Mesodermal cell (in vitro differentiated cells): ENCODE measurements around the gene DHCR7.

Experiments used
- H3K27ac ChIP-seq: 2 replicates; pipeline ENCODE4 v1.7.0; 2013; ENCODE audit warnings: mild to moderate bottlenecking, low read depth, low read length, moderate library complexity; ENCODE audit not compliant: severe bottlenecking
- H3K36me3 ChIP-seq: 2 replicates; pipeline ENCODE4 v1.7.1; 2013; ENCODE audit warnings: mild to moderate bottlenecking, low read length, moderate library complexity; ENCODE audit not compliant: control insufficient read depth, insufficient read depth
- H3K4me1 ChIP-seq: one replicate; pipeline ENCODE4 v1.7.1; 2013; ENCODE audit warnings: mild to moderate bottlenecking, low read length; ENCODE audit not compliant: insufficient read depth, control insufficient read depth, poor library complexity, severe bottlenecking
- H3K4me3 ChIP-seq: 2 replicates; pipeline ENCODE4 v1.7.0; 2013; ENCODE audit warnings: low read length, control low read depth, mild to moderate bottlenecking; ENCODE audit not compliant: insufficient read depth, poor library complexity, severe bottlenecking; ENCODE audit errors: extremely low read depth
- H3K9me3 ChIP-seq: 2 replicates; pipeline ENCODE4 v1.7.1; 2013; ENCODE audit warnings: mild to moderate bottlenecking, low read length, moderate library complexity; ENCODE audit not compliant: control insufficient read depth
- WGBS, 2 experiments: methylation state at CpG; one replicate each; pipeline ENCODE4 v1.1.5; 2013; ENCODE audit warnings: missing lambda C conversion rate in 2 of 2; ENCODE audit not compliant: insufficient coverage in 2 of 2; 5-methylcytosine and 5-hydroxymethylcytosine counted together

DHCR7 gene

DNA sequence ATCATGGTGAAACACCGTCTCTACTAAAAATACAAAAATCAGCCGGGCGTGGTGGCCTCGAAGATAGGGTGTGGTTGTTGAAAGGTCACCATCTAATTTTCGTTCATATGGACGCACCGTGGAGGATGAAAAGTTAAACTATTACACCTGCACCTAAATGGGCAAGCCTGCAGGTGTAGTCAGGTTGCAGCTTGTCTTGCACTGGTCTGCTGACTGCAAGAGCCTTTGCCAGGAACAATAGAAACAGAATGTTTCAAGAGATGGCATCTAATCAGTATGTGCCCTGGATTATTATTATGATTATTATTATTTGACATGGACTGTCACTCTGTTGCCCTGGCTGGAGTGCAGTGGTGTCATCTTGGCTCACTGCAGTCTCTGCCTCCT is 5.7 kb upstream of the DHCR7 start:
- peak overlapping the region; percentile 83 for H3K4me3 ChIP-seq
- H3K27ac ChIP-seq: no peak overlapping the region
- H3K36me3 ChIP-seq: peaks cover 37% of the 10 kb centered on the region
- peaks cover 6% of the 10 kb centered on the region for H3K4me1 ChIP-seq
- WGBS, 2 experiments: 92 to 94% methylated on average over 3 to 5 of the region's 7 CpGs
- H3K9me3 ChIP-seq: no peaks in the 10 kb centered on the region

DNA sequence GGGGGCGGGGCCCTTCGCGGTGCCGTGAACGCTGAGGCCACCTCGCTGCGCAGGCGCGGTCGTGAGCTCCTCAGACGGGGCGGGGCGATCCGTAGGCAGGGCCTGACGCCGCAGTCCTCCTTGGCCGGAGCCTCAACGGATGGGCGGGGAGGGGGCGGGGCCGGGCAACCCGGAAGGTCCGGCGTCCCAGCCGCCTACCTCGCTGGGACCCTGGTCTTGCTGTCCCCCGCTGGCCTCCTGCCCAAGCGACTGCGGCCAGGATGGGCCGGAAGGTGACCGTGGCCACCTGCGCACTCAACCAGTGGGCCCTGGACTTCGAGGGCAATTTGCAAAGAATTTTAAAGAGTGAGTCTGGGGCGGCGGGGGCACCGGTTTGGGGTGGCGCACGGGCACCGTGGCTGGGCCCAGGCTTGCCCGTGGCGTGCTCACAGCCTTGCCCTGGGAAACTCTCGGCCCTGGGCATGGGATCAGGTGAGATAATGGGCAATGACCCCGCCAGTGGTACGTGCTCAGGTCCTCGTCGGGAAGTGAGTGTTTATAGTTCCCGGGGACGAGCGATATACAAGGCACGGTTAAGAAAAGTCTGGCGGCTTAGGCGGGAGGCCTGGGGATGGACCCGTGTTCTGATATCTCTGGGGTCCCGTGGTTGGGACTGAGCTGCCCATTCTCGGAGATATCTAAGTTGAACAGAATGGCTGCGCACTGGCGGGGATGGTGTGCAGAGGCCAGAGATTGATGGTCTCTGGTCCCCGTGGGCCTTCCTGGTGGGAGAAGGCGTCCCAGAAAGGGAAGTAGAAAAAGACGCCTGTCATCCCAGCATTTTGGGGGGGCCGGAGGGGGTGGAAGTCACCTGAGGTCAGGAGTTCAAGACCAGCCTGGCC is 5.1 kb upstream of the DHCR7 start, which contains the start of gene NADSYN1:
Gene NADSYN1, plus strand, starts transcription at position 167 of the 881 bp plus-strand sequence. Its CDS starts 94 bp downstream, at position 261.
- Histone ChIP-seq H3K4me1 (peaks cover 6% of the 10 kb centered on the region), H3K4me3 (peak within 1 kb of the TSS; percentile 83), H3K27ac (no peak within 1 kb of the TSS), H3K36me3 (peaks cover 32% of the 10 kb centered on the region), H3K9me3 (no peaks in the 10 kb centered on the region)
- 2 to 5% methylated on average over 47 to 51 of the region's 61 CpGs for WGBS, 2 experiments

GRCh38 chr11:71452199-71453036 is 4.2 kb upstream of the DHCR7 start:
- Histone ChIP-seq H3K4me3 (peak overlapping the region; percentile 83), H3K36me3 (peaks cover 25% of the 10 kb centered on the region), H3K9me3 (no peaks in the 10 kb centered on the region), H3K4me1 (peaks cover 6% of the 10 kb centered on the region), H3K27ac (no peak overlapping the region)
- WGBS, 2 experiments: 33 to 35% methylated on average over 32 to 40 of the region's 40 CpGs

GRCh38 chr11:71451596-71452198 is 3.5 kb upstream of the DHCR7 start:
- Histone ChIP-seq H3K27ac (no peak overlapping the region), H3K9me3 (no peaks in the 10 kb centered on the region), H3K36me3 (peaks cover 25% of the 10 kb centered on the region), H3K4me3 (no peak overlapping the region), H3K4me1 (peaks cover 6% of the 10 kb centered on the region)
- 68 to 94% methylated on average over 4 to 8 of the region's 9 CpGs for WGBS, 2 experiments

DNA sequence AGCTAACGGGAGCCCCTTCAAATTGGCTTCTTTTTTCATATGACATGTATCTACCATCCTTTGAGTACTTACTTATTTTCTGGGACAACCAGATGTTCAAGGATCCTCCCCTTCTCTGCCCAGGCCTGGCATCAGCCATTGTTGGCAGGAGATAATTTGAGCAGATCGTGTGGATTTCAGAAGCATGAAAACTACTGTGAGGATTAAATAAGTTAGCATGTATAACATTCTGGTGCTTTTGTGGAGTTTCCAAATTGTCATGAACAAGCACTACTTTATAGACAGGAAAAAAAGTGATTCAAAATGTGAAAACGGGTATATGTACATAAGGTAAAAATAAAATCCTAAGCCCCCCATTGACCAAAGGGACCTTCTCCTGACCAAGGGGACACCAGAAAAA is 2.7 kb upstream of the DHCR7 start:
- peaks cover 25% of the 10 kb centered on the region for H3K36me3 ChIP-seq

DNA sequence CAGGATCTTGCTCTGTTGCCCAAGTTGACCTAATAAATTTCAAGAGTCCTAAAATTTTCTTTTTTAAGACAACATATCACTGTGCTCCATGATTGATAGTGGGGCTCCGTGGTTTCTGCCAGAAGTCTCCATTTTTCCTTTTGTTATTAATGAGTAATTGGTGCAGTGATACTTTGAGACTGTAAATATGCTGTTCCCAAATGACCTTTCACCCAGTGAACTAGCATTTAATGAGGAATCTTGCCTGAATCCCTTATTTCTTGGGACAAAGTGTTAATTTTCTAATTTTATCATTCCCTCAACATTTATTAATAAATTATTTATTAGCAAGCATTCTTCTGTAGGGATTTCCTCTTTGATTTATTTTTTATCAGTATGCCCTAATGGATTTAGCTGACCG is 2.3 kb upstream of the DHCR7 start:
- Histone ChIP-seq H3K4me1 (peaks cover 6% of the 10 kb centered on the region), H3K27ac (no peak overlapping the region), H3K4me3 (no peak overlapping the region), H3K36me3 (peaks cover 27% of the 10 kb centered on the region), H3K9me3 (peaks cover 7% of the 10 kb centered on the region)
- 100% methylated on average over 1 of the region's 2 CpGs for WGBS, 2 experiments

More for the DNA sequence above, 2.7 kb upstream of the DHCR7 start:
- Histone ChIP-seq H3K4me3 (no peak overlapping the region), H3K4me1 (peaks cover 6% of the 10 kb centered on the region), H3K9me3 (peaks cover 4% of the 10 kb centered on the region), H3K27ac (no peak overlapping the region)
- 100% methylated on average over 1 of the region's 3 CpGs; no CpG with 5 or more reads in 1 of the 2 experiments for WGBS, 2 experiments

DNA sequence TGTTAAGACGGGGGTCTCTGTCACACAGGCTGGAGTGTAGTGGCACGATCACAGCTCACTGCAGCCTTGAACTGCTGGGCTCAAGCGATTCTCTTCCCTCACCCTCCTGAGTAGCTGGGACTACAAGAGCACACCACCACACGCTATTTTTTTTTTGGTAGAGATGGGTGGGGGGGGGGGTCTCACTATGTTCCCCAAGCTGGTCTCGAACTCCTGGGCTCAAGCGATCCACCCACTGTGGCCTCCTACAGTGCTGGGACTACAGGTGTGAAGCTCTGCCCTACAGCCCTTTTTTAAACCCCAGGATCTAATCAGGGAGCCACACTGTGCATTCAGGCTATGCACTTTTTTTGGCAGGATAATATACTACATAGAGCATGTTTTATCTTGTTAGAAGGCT is 1.4 kb upstream of the DHCR7 start:
- H3K36me3 ChIP-seq: peaks cover 31% of the 10 kb centered on the region
- no peak overlapping the region for H3K27ac ChIP-seq
- H3K4me3 ChIP-seq: peak overlapping the region; percentile 76
- peaks cover 7% of the 10 kb centered on the region for H3K9me3 ChIP-seq
- 33% methylated on average over 1 of the region's 6 CpGs; no CpG with 5 or more reads in 1 of the 2 experiments for WGBS, 2 experiments
- peaks cover 6% of the 10 kb centered on the region for H3K4me1 ChIP-seq

DNA sequence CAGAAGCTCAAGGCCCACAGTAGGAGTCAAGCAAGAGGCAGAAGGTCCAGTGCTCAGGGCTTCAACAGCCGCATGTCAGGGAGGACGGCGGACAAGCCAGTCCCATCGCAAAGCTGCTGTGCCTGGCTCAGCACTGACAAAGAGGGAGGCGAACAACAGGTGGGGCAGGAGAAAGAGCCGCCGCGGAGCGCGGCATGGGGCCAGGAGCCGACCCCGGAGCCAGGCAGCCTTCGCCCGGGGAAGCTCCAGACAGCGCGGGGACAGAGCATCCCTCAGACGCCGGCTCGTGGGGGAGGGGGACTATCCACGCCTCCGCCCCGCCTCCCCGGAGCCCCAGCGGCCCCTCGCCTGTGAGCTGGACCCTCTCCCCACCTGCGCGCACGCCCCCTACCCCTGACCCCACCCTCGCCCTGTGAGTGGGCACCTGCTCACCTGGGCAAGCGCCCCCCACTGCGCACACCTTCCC is 369 bp downstream of the DHCR7 start:
- H3K9me3 ChIP-seq: peaks cover 7% of the 10 kb centered on the region
- peaks cover 6% of the 10 kb centered on the region for H3K4me1 ChIP-seq
- 0 to 1% methylated on average over 16 to 20 of the region's 31 CpGs for WGBS, 2 experiments
- H3K27ac ChIP-seq: peak overlapping the region; percentile 77
- H3K36me3 ChIP-seq: peaks cover 48% of the 10 kb centered on the region
- peak overlapping the region; percentile 76 for H3K4me3 ChIP-seq

DNA sequence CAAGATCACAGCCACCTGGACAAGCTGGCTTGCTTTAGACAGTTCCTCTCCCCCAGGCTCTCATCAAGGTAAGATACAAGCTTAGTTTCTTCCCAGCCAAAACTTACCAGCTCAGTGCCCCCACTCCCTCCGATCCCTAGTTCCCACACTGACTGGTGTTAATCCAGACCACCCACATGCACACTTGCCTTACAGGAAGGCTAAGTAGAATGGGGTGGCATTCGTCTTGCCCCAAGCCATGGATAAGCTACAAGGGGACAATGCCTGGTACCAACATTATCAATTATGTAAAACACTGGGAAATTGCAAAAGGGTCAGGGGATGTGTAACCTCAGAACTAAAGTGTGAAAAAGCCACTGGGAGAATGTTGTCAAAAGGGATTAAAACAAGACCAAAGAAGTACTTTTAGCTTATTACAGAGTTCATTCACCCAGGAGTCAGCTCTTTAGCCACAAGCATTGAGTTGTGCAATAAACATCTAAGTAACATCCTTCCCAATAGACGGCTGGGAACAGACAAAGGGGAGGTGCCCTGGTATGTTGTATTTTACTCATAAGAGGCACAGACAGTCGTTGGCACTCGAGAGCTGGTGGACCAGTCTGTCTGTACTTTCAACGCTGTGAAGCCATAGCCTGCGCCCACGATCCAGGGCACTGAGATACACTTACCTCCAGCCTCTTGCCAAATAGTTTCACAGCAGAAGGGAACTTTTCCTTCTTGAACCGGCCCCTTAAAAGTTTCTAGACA is 1.1 kb downstream of the DHCR7 start:
- Histone ChIP-seq H3K27ac (no peak overlapping the region), H3K36me3 (peaks cover 55% of the 10 kb centered on the region), H3K9me3 (peaks cover 7% of the 10 kb centered on the region), H3K4me3 (peak overlapping the region; percentile 76), H3K4me1 (peaks cover 1% of the 10 kb centered on the region)
- WGBS, 2 experiments: 31 to 43% methylated on average over 7 to 9 of the region's 9 CpGs

DNA sequence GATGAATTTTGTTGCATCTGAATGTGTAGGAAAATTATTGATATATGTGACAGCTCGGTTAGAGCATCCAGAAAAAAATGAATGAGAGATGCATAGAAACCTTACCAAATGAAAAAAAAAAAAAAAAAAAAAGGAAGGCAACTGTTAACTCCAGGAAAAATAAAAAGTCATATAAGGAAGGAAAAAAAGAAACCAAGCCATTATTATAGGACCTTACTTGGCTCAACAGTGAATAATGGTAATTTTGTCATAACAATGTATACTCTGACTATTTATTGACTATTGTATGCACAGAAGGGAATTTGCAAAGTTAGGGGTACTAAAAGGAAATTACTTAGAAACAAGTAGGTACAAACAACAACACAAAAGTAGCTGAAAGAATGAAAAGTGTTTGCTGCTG is 2.0 kb downstream of the DHCR7 start:
- Histone ChIP-seq H3K27ac (no peak overlapping the region), H3K36me3 (peaks cover 65% of the 10 kb centered on the region), H3K9me3 (peaks cover 7% of the 10 kb centered on the region), H3K4me3 (no peak overlapping the region), H3K4me1 (no peaks in the 10 kb centered on the region)
- WGBS, 2 experiments: no CpG with 5 or more reads among the region's 1 CpG
